HepG2 (cell line): Measurements from ENCODE around the gene TUBB. TPM values are rescaled to one million over a fixed set of nuclear protein-coding genes. Genes with fewer than 3 reads are reported as not detected.

Experiments
- AGO2 ChIP-seq: fragments of 200-400 bp; formaldehyde crosslinking; optimal IDR thresholded peaks from 2 replicates; pipeline ENCODE3; 2017; ENCODE audit warnings: mild to moderate bottlenecking, low read depth, low read length, moderate library complexity
- CENPX ChIP-seq: sonication (generic); formaldehyde crosslinking; IDR thresholded peaks from 2 replicates; pipeline ENCODE4 v1.9.0; 2021; ENCODE audit warnings: mild to moderate bottlenecking, missing genetic modification reagents, moderate library complexity
- LRRFIP1 ChIP-seq: sonication (generic); formaldehyde crosslinking; conservative IDR thresholded peaks from 2 replicates; pipeline ENCODE4 v1.4.0; 2020; ENCODE audit warnings: missing genetic modification reagents
- MEF2D ChIP-seq: sonication (generic); formaldehyde crosslinking; IDR thresholded peaks from 2 replicates; pipeline ENCODE4 v1.5.1; 2020; ENCODE audit warnings: mild to moderate bottlenecking, missing genetic modification reagents
- PAF1 ChIP-seq: IDR thresholded peaks from 2 replicates; pipeline ENCODE4 v1.6.1; 2016; ENCODE audit warnings: missing genetic modification reagents, missing compliant biosample characterization
- PPARG ChIP-seq: conservative IDR thresholded peaks from 2 replicates; pipeline ENCODE4 v1.6.1; 2016; ENCODE audit warnings: missing biosample characterization, missing genetic modification reagents
- SIN3B ChIP-seq: fragments of 150-350 bp; IDR thresholded peaks from 2 replicates; pipeline ENCODE4 v1.6.1; 2014; ENCODE audit warnings: low read length
- ZMAT5 ChIP-seq: sonication (generic); formaldehyde crosslinking; IDR thresholded peaks from 2 replicates; pipeline ENCODE4 v1.5.0; 2020; ENCODE audit warnings: mild to moderate bottlenecking, low read depth, missing genetic modification reagents, borderline replicate concordance
- ZNF432 ChIP-seq: sonication (generic); formaldehyde crosslinking; IDR thresholded peaks from 2 replicates; pipeline ENCODE4 v1.5.0; 2020; ENCODE audit warnings: missing genetic modification reagents, mild to moderate bottlenecking, borderline replicate concordance
- ZNF562 ChIP-seq: sonication (generic); formaldehyde crosslinking; IDR thresholded peaks from 2 replicates; pipeline ENCODE4 v1.8.0; 2022; ENCODE audit warnings: missing genetic modification reagents, borderline replicate concordance
- ZNF737 ChIP-seq: sonication (generic); formaldehyde crosslinking; IDR thresholded peaks from 2 replicates; pipeline ENCODE4 v1.5.0; 2020; ENCODE audit warnings: missing genetic modification reagents, mild to moderate bottlenecking, borderline replicate concordance
- ZZZ3 ChIP-seq: sonication (generic); formaldehyde crosslinking; IDR thresholded peaks from 2 replicates; pipeline ENCODE4 v1.4.0; 2020; ENCODE audit warnings: missing genetic modification reagents, mild to moderate bottlenecking, borderline replicate concordance
- polyA plus RNA-seq, 8 experiments: library from polyadenylated mRNA; depleted of rRNA in 3 of 8; stranded (reverse) in 7 of 8; unstranded in 1 of 8; fragments of >200 nt; fragmentation: Illumina TruSeq in 4 of 8; extraction: Trizol in 4 of 8; gene quantifications; 2 replicates each; pipeline versions ENCODE4 v1.2.1 to v1.2.3, GENCODE V29; 2011 to 2016; ENCODE audit warnings: low read depth in 4 of 8, missing spikeins in 1 of 8, mixed read lengths in 1 of 8; ENCODE audit not compliant: insufficient read depth in 1 of 8
- total RNA-seq, 5 experiments: library from RNA; depleted of rRNA; stranded (reverse); fragments of >200 nt; fragmentation: Illumina TruSeq; extraction: Trizol; gene quantifications; 2 replicates each; pipeline ENCODE4 v1.2.3, GENCODE V29; 2016; ENCODE audit warnings: low read depth in 1 of 5
- TF ChIP-seq, protein P1 (sequence below): sonication (generic); formaldehyde crosslinking; IDR thresholded peaks from 2 replicates; pipeline ENCODE4 v1.4.0; 2020; ENCODE audit warnings: missing genetic modification reagents
- TF ChIP-seq, protein P2 (sequence below): IDR thresholded peaks from 2 replicates; pipeline ENCODE4 v1.6.1; 2016
- TF ChIP-seq, protein P3 (sequence below): fragments of 450-650 bp; IDR thresholded peaks from 2 replicates; pipeline ENCODE4 v1.6.1; 2017
- TF ChIP-seq, protein P4 (sequence below): sonication (generic); formaldehyde crosslinking; IDR thresholded peaks from 2 replicates; pipeline ENCODE4 v1.4.0; 2020; ENCODE audit warnings: missing genetic modification reagents, borderline replicate concordance

Gene TUBB
- total and polyA plus RNA-seq, 2 of the 13 experiments (the other 11 are each of a cell fraction or from before 2014, with no cell fraction given), result 911 to 1,163 TPM

DNA sequence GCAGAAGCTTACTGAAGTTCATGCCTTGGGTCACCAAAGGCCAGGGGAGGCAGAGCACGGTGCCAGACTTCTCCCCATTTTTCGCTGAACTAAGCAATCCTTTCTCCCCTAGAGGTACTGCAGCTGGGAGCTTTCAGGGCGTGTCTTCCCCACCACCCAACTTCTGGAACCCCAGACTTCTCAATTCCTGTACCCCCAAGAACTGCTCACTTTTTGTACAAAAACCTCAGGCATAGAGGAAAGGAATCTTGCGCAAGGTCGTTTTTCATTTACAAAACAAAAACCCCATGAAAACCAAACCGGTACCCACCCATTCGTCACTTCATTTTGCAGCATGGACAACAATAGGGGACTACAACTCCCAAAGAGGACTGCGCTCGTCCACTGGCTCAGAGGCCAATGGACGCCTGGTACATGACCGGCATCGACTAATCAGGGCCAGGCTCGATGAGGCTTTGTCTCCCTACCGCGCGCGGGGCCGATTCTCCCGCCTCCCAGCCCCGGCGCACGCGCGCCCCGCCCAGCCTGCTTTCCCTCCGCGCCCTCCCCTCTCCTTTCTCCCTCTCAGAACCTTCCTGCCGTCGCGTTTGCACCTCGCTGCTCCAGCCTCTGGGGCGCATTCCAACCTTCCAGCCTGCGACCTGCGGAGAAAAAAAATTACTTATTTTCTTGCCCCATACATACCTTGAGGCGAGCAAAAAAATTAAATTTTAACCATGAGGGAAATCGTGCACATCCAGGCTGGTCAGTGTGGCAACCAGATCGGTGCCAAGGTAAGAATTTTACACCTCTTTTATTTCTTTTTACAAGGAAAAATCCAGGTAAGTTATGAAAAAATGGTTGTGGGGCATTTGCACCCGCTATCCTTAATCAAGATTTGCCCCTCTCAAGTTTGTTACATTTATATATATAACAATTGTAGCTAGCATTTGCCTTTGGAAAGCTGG lies at the start of gene TUBB (continued):
- TF ChIP-seq, protein P1, sequence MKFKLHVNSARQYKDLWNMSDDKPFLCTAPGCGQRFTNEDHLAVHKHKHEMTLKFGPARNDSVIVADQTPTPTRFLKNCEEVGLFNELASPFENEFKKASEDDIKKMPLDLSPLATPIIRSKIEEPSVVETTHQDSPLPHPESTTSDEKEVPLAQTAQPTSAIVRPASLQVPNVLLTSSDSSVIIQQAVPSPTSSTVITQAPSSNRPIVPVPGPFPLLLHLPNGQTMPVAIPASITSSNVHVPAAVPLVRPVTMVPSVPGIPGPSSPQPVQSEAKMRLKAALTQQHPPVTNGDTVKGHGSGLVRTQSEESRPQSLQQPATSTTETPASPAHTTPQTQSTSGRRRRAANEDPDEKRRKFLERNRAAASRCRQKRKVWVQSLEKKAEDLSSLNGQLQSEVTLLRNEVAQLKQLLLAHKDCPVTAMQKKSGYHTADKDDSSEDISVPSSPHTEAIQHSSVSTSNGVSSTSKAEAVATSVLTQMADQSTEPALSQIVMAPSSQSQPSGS (CRISPR knock-in tag), result no peak
- TF ChIP-seq, protein P2, sequence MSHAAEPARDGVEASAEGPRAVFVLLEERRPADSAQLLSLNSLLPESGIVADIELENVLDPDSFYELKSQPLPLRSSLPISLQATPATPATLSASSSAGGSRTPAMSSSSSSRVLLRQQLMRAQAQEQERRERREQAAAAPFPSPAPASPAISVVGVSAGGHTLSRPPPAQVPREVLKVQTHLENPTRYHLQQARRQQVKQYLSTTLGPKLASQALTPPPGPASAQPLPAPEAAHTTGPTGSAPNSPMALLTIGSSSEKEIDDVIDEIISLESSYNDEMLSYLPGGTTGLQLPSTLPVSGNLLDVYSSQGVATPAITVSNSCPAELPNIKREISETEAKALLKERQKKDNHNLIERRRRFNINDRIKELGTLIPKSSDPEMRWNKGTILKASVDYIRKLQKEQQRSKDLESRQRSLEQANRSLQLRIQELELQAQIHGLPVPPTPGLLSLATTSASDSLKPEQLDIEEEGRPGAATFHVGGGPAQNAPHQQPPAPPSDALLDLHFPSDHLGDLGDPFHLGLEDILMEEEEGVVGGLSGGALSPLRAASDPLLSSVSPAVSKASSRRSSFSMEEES (CRISPR knock-in tag), result peak; percentile 24
- TF ChIP-seq ZNF562 (CRISPR knock-in tag), result no peak
- no peak for TF ChIP-seq ZNF432 (CRISPR knock-in tag)
- TF ChIP-seq PAF1 (CRISPR knock-in tag), result 0 out of 2 replicates have a peak, but pooled peaks have one; percentile 32
- TF ChIP-seq AGO2, result no peak
- no peak for TF ChIP-seq CENPX (CRISPR knock-in tag)
- TF ChIP-seq ZZZ3 (CRISPR knock-in tag), result 0 out of 2 replicates have a peak, but pooled peaks have one; percentile 16
- TF ChIP-seq PPARG (CRISPR knock-in tag), result no peak
- no peak for TF ChIP-seq ZMAT5
- TF ChIP-seq, protein P3, sequence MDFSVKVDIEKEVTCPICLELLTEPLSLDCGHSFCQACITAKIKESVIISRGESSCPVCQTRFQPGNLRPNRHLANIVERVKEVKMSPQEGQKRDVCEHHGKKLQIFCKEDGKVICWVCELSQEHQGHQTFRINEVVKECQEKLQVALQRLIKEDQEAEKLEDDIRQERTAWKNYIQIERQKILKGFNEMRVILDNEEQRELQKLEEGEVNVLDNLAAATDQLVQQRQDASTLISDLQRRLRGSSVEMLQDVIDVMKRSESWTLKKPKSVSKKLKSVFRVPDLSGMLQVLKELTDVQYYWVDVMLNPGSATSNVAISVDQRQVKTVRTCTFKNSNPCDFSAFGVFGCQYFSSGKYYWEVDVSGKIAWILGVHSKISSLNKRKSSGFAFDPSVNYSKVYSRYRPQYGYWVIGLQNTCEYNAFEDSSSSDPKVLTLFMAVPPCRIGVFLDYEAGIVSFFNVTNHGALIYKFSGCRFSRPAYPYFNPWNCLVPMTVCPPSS, result no peak
- TF ChIP-seq SIN3B, result no peak
- TF ChIP-seq, protein P4, sequence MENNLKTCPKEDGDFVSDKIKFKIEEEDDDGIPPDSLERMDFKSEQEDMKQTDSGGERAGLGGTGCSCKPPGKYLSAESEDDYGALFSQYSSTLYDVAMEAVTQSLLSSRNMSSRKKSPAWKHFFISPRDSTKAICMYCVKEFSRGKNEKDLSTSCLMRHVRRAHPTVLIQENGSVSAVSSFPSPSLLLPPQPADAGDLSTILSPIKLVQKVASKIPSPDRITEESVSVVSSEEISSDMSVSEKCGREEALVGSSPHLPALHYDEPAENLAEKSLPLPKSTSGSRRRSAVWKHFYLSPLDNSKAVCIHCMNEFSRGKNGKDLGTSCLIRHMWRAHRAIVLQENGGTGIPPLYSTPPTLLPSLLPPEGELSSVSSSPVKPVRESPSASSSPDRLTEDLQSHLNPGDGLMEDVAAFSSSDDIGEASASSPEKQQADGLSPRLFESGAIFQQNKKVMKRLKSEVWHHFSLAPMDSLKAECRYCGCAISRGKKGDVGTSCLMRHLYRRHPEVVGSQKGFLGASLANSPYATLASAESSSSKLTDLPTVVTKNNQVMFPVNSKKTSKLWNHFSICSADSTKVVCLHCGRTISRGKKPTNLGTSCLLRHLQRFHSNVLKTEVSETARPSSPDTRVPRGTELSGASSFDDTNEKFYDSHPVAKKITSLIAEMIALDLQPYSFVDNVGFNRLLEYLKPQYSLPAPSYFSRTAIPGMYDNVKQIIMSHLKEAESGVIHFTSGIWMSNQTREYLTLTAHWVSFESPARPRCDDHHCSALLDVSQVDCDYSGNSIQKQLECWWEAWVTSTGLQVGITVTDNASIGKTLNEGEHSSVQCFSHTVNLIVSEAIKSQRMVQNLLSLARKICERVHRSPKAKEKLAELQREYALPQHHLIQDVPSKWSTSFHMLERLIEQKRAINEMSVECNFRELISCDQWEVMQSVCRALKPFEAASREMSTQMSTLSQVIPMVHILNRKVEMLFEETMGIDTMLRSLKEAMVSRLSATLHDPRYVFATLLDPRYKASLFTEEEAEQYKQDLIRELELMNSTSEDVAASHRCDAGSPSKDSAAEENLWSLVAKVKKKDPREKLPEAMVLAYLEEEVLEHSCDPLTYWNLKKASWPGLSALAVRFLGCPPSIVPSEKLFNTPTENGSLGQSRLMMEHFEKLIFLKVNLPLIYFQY (CRISPR knock-in tag), result 0 out of 2 replicates have a peak, but pooled peaks have one; percentile 31
- no peak for TF ChIP-seq LRRFIP1 (CRISPR knock-in tag)
- peak; percentile 72; the same call in 1 of the 2 replicates for TF ChIP-seq MEF2D (CRISPR knock-in tag)
- no peak; the same call in 1 of the 2 replicates for TF ChIP-seq ZNF737 (CRISPR knock-in tag)
